ENCODE data around the gene HMOX2.

The HMOX2 gene

GRCh38 chr16:4465977-4466779 is 10.0 kb upstream of the HMOX2 start:
- DNase-seq = peak in 1 of 4 experiments; percentile 27

GRCh38 chr16:4467916-4468315 is 8.3 kb upstream of the HMOX2 start:
- no peak for DNase-seq

- DNase-seq = no peak
Observed at GRCh38 chr16:4468972-4469371, 7.2 kb upstream of the HMOX2 start.

GRCh38 chr16:4471869-4472268 is 4.3 kb upstream of the HMOX2 start:
- no peak for DNase-seq

- no peak for DNase-seq
Observed at GRCh38 chr16:4472880-4473279, 3.3 kb upstream of the HMOX2 start.

GRCh38 chr16:4474192-4474961 is 1.8 kb upstream of the HMOX2 start, which contains the start of gene NMRAL1:
TSS of gene NMRAL1 (minus strand) at chr16:4474625. CDS start at chr16:4474132, 493 bp downstream.
- peak; percentile 34 to 76 (median 55) for DNase-seq

GRCh38 chr16:4477966-4478365 is 1.8 kb downstream of the HMOX2 start:
- DNase-seq = no peak

- DNase-seq = no peak
Observed at GRCh38 chr16:4481526-4481925, 5.3 kb downstream of the HMOX2 start.

- DNase-seq = no peak
Observed at GRCh38 chr16:4481963-4482362, 5.8 kb downstream of the HMOX2 start.

- DNase-seq = no peak
Observed at GRCh38 chr16:4486126-4486893, 10.1 kb downstream of the HMOX2 start.

- DNase-seq = no peak
Observed at GRCh38 chr16:4487955-4488498, 11.8 kb downstream of the HMOX2 start.

- DNase-seq = no peak
Observed at GRCh38 chr16:4488499-4488967, 12.3 kb downstream of the HMOX2 start.

- DNase-seq = no peak
Observed at GRCh38 chr16:4489030-4489429, 12.8 kb downstream of the HMOX2 start.

- no peak for DNase-seq
Observed at GRCh38 chr16:4491898-4492297, 15.7 kb downstream of the HMOX2 start.

GRCh38 chr16:4494746-4495490 is 18.7 kb downstream of the HMOX2 start:
- no peak for DNase-seq

GRCh38 chr16:4495766-4496165 is 19.6 kb downstream of the HMOX2 start:
- no peak for DNase-seq

GRCh38 chr16:4496305-4496704 is 20.1 kb downstream of the HMOX2 start:
- DNase-seq = no peak

GRCh38 chr16:4498546-4499195 is 22.5 kb downstream of the HMOX2 start:
- DNase-seq = no peak

- no peak for DNase-seq
Observed at GRCh38 chr16:4499196-4499555, 23.0 kb downstream of the HMOX2 start.

- no peak for DNase-seq
Observed at GRCh38 chr16:4500272-4500671, 24.1 kb downstream of the HMOX2 start.

GRCh38 chr16:4501071-4501478 is 24.9 kb downstream of the HMOX2 start:
- no peak for DNase-seq
